B cell (primary cell): ENCODE data around the gene DPY19L1. TPM values are rescaled to one million over a fixed set of nuclear protein-coding genes. Genes with fewer than 3 reads are reported as not detected.
"Not testable (repeated sequence)": the region's sequence is repeated elsewhere in the genome, so short reads cannot be mapped to it uniquely, and the experiment has no call there.

Experiments used
- ATAC-seq: fragments of 200-7000 bp; cut with Tn5 transposase; one replicate; pipeline ENCODE4 v1.10.0; 2021; ENCODE audit warnings: low read depth, mild to moderate bottlenecking, moderate number of reproducible peaks, moderate library complexity
- CTCF ChIA-PET: fragments of 350-600 bp; sonication (Branson Sonifier 250); formaldehyde crosslinking; loops from one replicate; lab custom pipeline; 2021; ENCODE audit warnings: antibody characterized with exemption, inconsistent platforms; lab: Charles Lee
- POLR2A ChIA-PET: fragments of 350-600 bp; sonication (Branson Sonifier 250); formaldehyde crosslinking; loops from one replicate; lab custom pipeline; 2021; ENCODE audit warnings: antibody characterized with exemption; lab: Charles Lee
- DNase-seq: peaks from one replicate; pipeline ENCODE4 v3.0.0; 2013
- H2AFZ ChIP-seq: 2 replicates; pipeline ENCODE4 v1.6.1; 2012; ENCODE audit warnings: mild to moderate bottlenecking, low read depth, low read length; ENCODE audit not compliant: insufficient read depth, poor library complexity, severe bottlenecking
- H3K27ac ChIP-seq, 2 donors: 1 replicate in 1 of 2; 2 replicates in 1 of 2; pipeline ENCODE4 v1.5.1; 2012 to 2013; ENCODE audit warnings: low read length in 2 of 2, mild to moderate bottlenecking in 2 of 2, moderate library complexity in 1 of 2
- H3K27me3 ChIP-seq, 4 experiments: fragments of 200-600 bp in 1 of 4; sonication (generic) in 1 of 4; replicated peaks in 1 of 4; 1 replicate in 2 of 4; 2 replicates in 2 of 4; pipeline versions ENCODE4 v1.6.1 to v1.7.0; 2013 to 2016; ENCODE audit warnings: low read length in 3 of 4, mild to moderate bottlenecking in 2 of 4, mixed read lengths in 1 of 4, moderate library complexity in 1 of 4; ENCODE audit not compliant: insufficient read depth in 4 of 4, control insufficient read depth in 3 of 4; ENCODE audit errors: control extremely low read depth in 1 of 4
- H3K36me3 ChIP-seq, 2 experiments: replicated peaks in 1 of 2; 1 replicate in 1 of 2; 2 replicates in 1 of 2; pipeline versions ENCODE4 v1.6.1 to v1.7.1; 2013; ENCODE audit warnings: low read length in 1 of 2; ENCODE audit not compliant: insufficient read depth in 2 of 2, control insufficient read depth in 1 of 2; ENCODE audit errors: control extremely low read depth in 1 of 2, extremely low read depth in 1 of 2
- H3K4me1 ChIP-seq, 2 donors: fragments of 200-600 bp in 1 of 2; sonication (generic) in 1 of 2; 1 replicate in 1 of 2; 2 replicates in 1 of 2; pipeline versions ENCODE4 v1.5.1 to v1.6.1; 2013 to 2017; ENCODE audit warnings: low read length in 2 of 2; ENCODE audit not compliant: control insufficient read depth in 2 of 2, insufficient read depth in 2 of 2
- H3K4me2 ChIP-seq: replicated peaks from 2 replicates; pipeline ENCODE3; 2012; ENCODE audit warnings: mild to moderate bottlenecking, low read depth, low read length; ENCODE audit not compliant: poor library complexity, severe bottlenecking
- H3K4me3 ChIP-seq, 5 experiments: fragments of 200-600 bp in 1 of 5; sonication (generic) in 1 of 5; 1 replicate in 3 of 5; 2 replicates in 2 of 5; pipeline versions ENCODE4 v1.5.1 to v1.7.0; 2011 to 2016; ENCODE audit warnings: low read length in 4 of 5, mild to moderate bottlenecking in 4 of 5, low read depth in 2 of 5, control low read depth in 1 of 5, moderate library complexity in 1 of 5; ENCODE audit not compliant: insufficient read depth in 1 of 5; ENCODE audit errors: control extremely low read depth in 1 of 5, extremely low read depth in 1 of 5
- H3K79me2 ChIP-seq: fragments of 200-600 bp; sonication (generic); one replicate; pipeline ENCODE4 v1.6.0; 2016; ENCODE audit warnings: low read length; ENCODE audit not compliant: control insufficient read depth, insufficient read depth
- H3K9ac ChIP-seq: fragments of 200-600 bp; sonication (generic); 2 replicates; pipeline ENCODE4 v1.6.1; 2017; ENCODE audit warnings: mild to moderate bottlenecking, low read length, moderate library complexity
- H3K9me3 ChIP-seq, 3 donors: one replicate each; pipeline versions ENCODE4 v1.6.1 to v1.7.1; 2013; ENCODE audit warnings: low read length in 2 of 3; ENCODE audit not compliant: control insufficient read depth in 2 of 3, insufficient read depth in 1 of 3; ENCODE audit errors: control extremely low read depth in 1 of 3
- H4K20me1 ChIP-seq: 2 replicates; pipeline ENCODE4 v1.6.0; 2012; ENCODE audit warnings: mild to moderate bottlenecking, low read length; ENCODE audit not compliant: insufficient read depth, control insufficient read depth, poor library complexity, severe bottlenecking
- H3K27ac Mint-ChIP-seq: one replicate; pipeline ENCODE4 v1.8.0; 2021; ENCODE audit warnings: mixed read lengths
- H3K27me3 Mint-ChIP-seq: one replicate; pipeline ENCODE4 v1.8.0; 2021; ENCODE audit warnings: mixed read lengths
- H3K4me1 Mint-ChIP-seq: one replicate; pipeline ENCODE4 v1.8.0; 2021; ENCODE audit warnings: mixed read lengths
- H3K4me3 Mint-ChIP-seq: one replicate; pipeline ENCODE4 v1.8.0; 2021; ENCODE audit warnings: mixed read lengths
- H3K9me3 Mint-ChIP-seq: one replicate; pipeline ENCODE4 v1.8.0; 2022; ENCODE audit warnings: mixed read lengths; ENCODE audit not compliant: insufficient read depth
- CTCF ChIP-seq: fragments of 200-600 bp; IDR thresholded peaks from one replicate; pipeline ENCODE4 v1.8.0; 2022; ENCODE audit warnings: antibody characterized with exemption, mild to moderate bottlenecking
- EZH2 ChIP-seq: IDR thresholded peaks from 2 replicates; pipeline ENCODE4 v1.6.1; 2012; ENCODE audit warnings: borderline replicate concordance, low read depth, mild to moderate bottlenecking, moderate library complexity, low read length; ENCODE audit not compliant: insufficient read depth, poor library complexity, severe bottlenecking
- WGBS: methylation state at CpG from one replicate; pipeline ENCODE4 v1.1.5; 2013; ENCODE audit warnings: missing lambda C conversion rate; ENCODE audit not compliant: insufficient coverage; 5-methylcytosine and 5-hydroxymethylcytosine counted together
- intact Hi-C: fragments of 100-400 bp; cut with micrococcal nuclease; formaldehyde crosslinking; loops from one replicate; pipeline ENCODE4 v1.10.0; 2022
- polyA plus RNA-seq: library from polyadenylated mRNA; depleted of rRNA; stranded (reverse); fragments of >200 nt; gene quantifications from 2 replicates; pipeline ENCODE4 v1.2.3, GENCODE V29; 2012
- total RNA-seq, 2 donors: library from RNA; stranded (reverse); fragments of 120-200 nt in 1 of 2; gene quantifications; 1 replicate in 1 of 2; 2 replicates in 1 of 2; pipeline versions ENCODE4 v1.2.3 to v1.2.4, GENCODE V29; 2013 to 2022

The DPY19L1 gene
- total and polyA plus RNA-seq, 2 donors (not counting 1 experiment from before 2014, with no cell fraction given): 2.0 to 13.0 TPM

GRCh38 chr7:34946486-34946885 is 90.8 kb downstream of the DPY19L1 start:
- TF ChIP-seq CTCF (no peak), EZH2 (no peak)
- no peaks in the 10 kb centered on the region for H3K27me3 ChIP-seq
- WGBS: 83% methylated on average over 2 of the region's 4 CpGs
- H3K9me3 ChIP-seq: no peaks in the 10 kb centered on the region
- no peaks in the 10 kb centered on the region for H3K4me1 Mint-ChIP-seq
- no peak overlapping the region for H2AFZ ChIP-seq
- intact Hi-C loops: no loop called here
- ATAC-seq: no peak
- H4K20me1 ChIP-seq: no peaks in the 10 kb centered on the region
- DNase-seq: no peak
- no peak overlapping the region for H3K4me3 ChIP-seq
- no peak overlapping the region for H3K27ac Mint-ChIP-seq
- no peak overlapping the region for H3K9ac ChIP-seq
- H3K4me1 ChIP-seq: no peaks in the 10 kb centered on the region
- H3K9me3 Mint-ChIP-seq: no peaks in the 10 kb centered on the region
- H3K79me2 ChIP-seq: no peaks in the 10 kb centered on the region
- ChIA-PET POLR2A (no interaction called here), CTCF (no interaction called here)
- H3K4me2 ChIP-seq: no peak overlapping the region
- no peak overlapping the region for H3K27ac ChIP-seq
- no peak overlapping the region for H3K4me3 Mint-ChIP-seq
- no peaks in the 10 kb centered on the region for H3K36me3 ChIP-seq
- no peaks in the 10 kb centered on the region for H3K27me3 Mint-ChIP-seq

GRCh38 chr7:34945894-34946477 is 91.3 kb downstream of the DPY19L1 start:
- H3K27ac ChIP-seq, H3K9me3 ChIP-seq, H4K20me1 ChIP-seq, H3K27me3 ChIP-seq, POLR2A ChIA-PET, H3K4me1 Mint-ChIP-seq, ATAC-seq, CTCF ChIA-PET, H3K4me3 Mint-ChIP-seq, intact Hi-C loops, H3K36me3 ChIP-seq, H3K4me2 ChIP-seq, H3K4me3 ChIP-seq, H3K9ac ChIP-seq, DNase-seq, H3K27me3 Mint-ChIP-seq, H2AFZ ChIP-seq, H3K4me1 ChIP-seq, H3K27ac Mint-ChIP-seq, H3K9me3 Mint-ChIP-seq, H3K79me2 ChIP-seq: not testable (repeated sequence)
- WGBS: 100% methylated on average over 1 of the region's 7 CpGs
